Transverse colon (tissue), 4 donors: ENCODE results near the gene IDH1. TPM values are rescaled to one million over a fixed set of nuclear protein-coding genes. Genes with fewer than 3 reads are reported as not detected.

Experiments
- DNase-seq: peaks from one replicate; pipeline ENCODE4 v3.0.0-alpha.2; 2019
- H3K27ac ChIP-seq, 4 donors: fragments of 200-600 bp; sonication (generic); 2 replicates each; pipeline ENCODE4 v1.5.1; 2016 to 2018; ENCODE audit warnings: inconsistent platforms in 4 of 4
- H3K27me3 ChIP-seq: fragments of 200-600 bp; sonication (generic); 2 replicates; pipeline ENCODE4 v1.5.1; 2017; ENCODE audit warnings: inconsistent platforms
- H3K36me3 ChIP-seq, 4 donors: fragments of 200-600 bp; sonication (generic); 2 replicates each; pipeline ENCODE4 v1.5.1; 2017 to 2019; ENCODE audit warnings: inconsistent platforms in 4 of 4
- H3K4me1 ChIP-seq, 4 donors: fragments of 200-600 bp; sonication (generic); 2 replicates each; pipeline ENCODE4 v1.5.1; 2017 to 2020; ENCODE audit warnings: inconsistent platforms in 4 of 4
- H3K4me3 ChIP-seq, 4 donors: fragments of 200-600 bp; sonication (generic); 1 replicate in 1 of 4; 2 replicates in 3 of 4; pipeline versions ENCODE4 v1.5.1 to v1.6.1; 2017 to 2019; ENCODE audit warnings: inconsistent platforms in 4 of 4
- H3K9me3 ChIP-seq, 2 donors: fragments of 200-600 bp; sonication (generic); 2 replicates each; pipeline ENCODE4 v1.5.1; 2017 to 2019; ENCODE audit warnings: inconsistent platforms in 2 of 2
- EP300 ChIP-seq: sonication (generic); formaldehyde crosslinking; IDR thresholded peaks from one replicate; pipeline ENCODE4 v1.6.1; 2017; ENCODE audit warnings: antibody characterized with exemption, low read depth
- POLR2A ChIP-seq: fragments of 450-650 bp; IDR thresholded peaks from one replicate; pipeline ENCODE4 v1.6.1; 2016; ENCODE audit warnings: antibody characterized with exemption, mild to moderate bottlenecking, moderate library complexity
- POLR2AphosphoS5 ChIP-seq, 3 donors: sonication (generic); formaldehyde crosslinking; IDR thresholded peaks; one replicate each; pipeline ENCODE4 v1.6.1; 2016; ENCODE audit warnings: antibody characterized with exemption in 3 of 3
- WGBS, 2 donors: methylation state at CpG; one replicate each; pipeline ENCODE4 v1.1.5; 2018; ENCODE audit warnings: low coverage in 1 of 2; 5-methylcytosine and 5-hydroxymethylcytosine counted together
- in situ Hi-C, 4 donors: fragments of 200-750 bp; cut with MboI; loops; one replicate each; pipeline versions ENCODE4 v1.15.0 to v1.15.1; 2017; ENCODE audit warnings: low sequenced_read_pairs in 3 of 4, low pct_ligation_motif_present in 1 of 4, low pct_unique_long_range_greater_than_20kb in 1 of 4
- intact Hi-C: fragments of 100-400 bp; cut with DNase I; formaldehyde crosslinking; loops from one replicate; pipeline ENCODE4 v1.15.1; 2023; ENCODE audit warnings: low total_unique reads
- total RNA-seq, 4 donors: library from RNA; depleted of rRNA; stranded (reverse); fragments of >200 nt; gene quantifications; one replicate each; pipeline ENCODE4 v1.1.0, GENCODE V29; 2016
- TF ChIP-seq, protein P1 (sequence below), 5 experiments: fragments of 200-600 bp in 3 of 5; fragments of 450-650 bp in 2 of 5; sonication (generic) in 3 of 5; IDR thresholded peaks; 1 replicate in 2 of 5; 2 replicates in 3 of 5; pipeline ENCODE4 v1.5.1; 2016 to 2017; ENCODE audit warnings: antibody characterized with exemption in 5 of 5, inconsistent platforms in 3 of 5, mild to moderate bottlenecking in 2 of 5, moderate library complexity in 1 of 5

Gene IDH1
- total RNA-seq, 4 donors from 2014 or later, result 47.9 to 164 (median 136) TPM

DNA sequence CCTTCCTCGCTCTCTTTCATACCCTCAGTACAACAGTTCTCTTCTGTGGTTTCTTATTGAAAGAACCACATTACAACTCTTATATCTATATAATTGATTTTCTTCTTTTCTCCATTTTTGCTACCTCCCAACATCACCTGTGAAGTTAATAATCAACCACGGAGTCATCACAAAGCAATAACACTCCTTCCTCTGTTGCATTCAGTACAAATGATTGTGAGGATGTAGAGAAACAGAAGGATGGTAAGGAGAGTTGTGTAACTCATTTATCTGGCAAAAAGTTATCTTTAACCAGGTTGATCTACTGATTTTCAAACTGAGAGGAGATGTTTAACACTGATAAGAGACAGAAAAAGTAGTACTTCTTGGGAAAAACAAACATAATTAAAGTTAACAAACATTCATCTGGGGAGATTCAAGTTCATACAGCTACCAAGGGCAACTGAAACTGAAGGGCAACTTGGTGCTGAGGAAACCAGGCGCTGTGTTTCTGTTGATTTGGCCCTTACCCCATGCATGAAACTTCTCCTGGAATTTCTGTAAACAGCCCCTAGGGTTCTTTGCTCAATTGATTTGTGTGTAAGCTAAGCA is 14.2 kb downstream of the IDH1 start:
- in situ Hi-C loops (loop anchor here in 1 of 4 donors (10.0 kb wide), 1 partner anchor 66 kb away; no protein-coding TSS in a partner anchor), intact Hi-C loops (no loop called here)
- no peaks in the 10 kb centered on the region for H3K27me3 ChIP-seq
- TF ChIP-seq EP300 (no peak), POLR2AphosphoS5 (IDR thresholded peaks at IDR 0.05) (no peak), POLR2A (no peak)
- TF ChIP-seq, protein P1, sequence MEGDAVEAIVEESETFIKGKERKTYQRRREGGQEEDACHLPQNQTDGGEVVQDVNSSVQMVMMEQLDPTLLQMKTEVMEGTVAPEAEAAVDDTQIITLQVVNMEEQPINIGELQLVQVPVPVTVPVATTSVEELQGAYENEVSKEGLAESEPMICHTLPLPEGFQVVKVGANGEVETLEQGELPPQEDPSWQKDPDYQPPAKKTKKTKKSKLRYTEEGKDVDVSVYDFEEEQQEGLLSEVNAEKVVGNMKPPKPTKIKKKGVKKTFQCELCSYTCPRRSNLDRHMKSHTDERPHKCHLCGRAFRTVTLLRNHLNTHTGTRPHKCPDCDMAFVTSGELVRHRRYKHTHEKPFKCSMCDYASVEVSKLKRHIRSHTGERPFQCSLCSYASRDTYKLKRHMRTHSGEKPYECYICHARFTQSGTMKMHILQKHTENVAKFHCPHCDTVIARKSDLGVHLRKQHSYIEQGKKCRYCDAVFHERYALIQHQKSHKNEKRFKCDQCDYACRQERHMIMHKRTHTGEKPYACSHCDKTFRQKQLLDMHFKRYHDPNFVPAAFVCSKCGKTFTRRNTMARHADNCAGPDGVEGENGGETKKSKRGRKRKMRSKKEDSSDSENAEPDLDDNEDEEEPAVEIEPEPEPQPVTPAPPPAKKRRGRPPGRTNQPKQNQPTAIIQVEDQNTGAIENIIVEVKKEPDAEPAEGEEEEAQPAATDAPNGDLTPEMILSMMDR (IDR thresholded peaks at IDR 0.05), result no peak
- WGBS, 2 donors, result 40 to 60% methylated on average over 2 to 3 of the region's 3 CpGs
- DNase-seq, result no peak
- no peak overlapping the region for H3K4me3 ChIP-seq
- H3K36me3 ChIP-seq, result peaks cover 0 to 62% (median 13%) of the 10 kb centered on the region in 4 donors
- no peaks in the 10 kb centered on the region for H3K9me3 ChIP-seq
- peaks cover 0 to 18% (median 2%) of the 10 kb centered on the region in 4 donors for H3K4me1 ChIP-seq
- H3K27ac ChIP-seq, result peak overlapping the region in 1 of 4 donors; percentile 57

GRCh38 chr2:208239770-208240493 is 14.9 kb downstream of the IDH1 start:
- in situ Hi-C loops (loop anchor here in 1 of 4 donors (10.0 kb wide), 1 partner anchor 65 kb away; no protein-coding TSS in a partner anchor), intact Hi-C loops (no loop called here)
- whole genome bisulfite sequencing, 2 donors, result 88 to 93% methylated on average over 2 to 9 of the region's 9 CpGs
- Histone ChIP-seq H3K36me3 (peaks cover 0 to 61% (median 16%) of the 10 kb centered on the region in 4 donors), H3K27ac (no peak overlapping the region), H3K9me3 (no peaks in the 10 kb centered on the region), H3K27me3 (no peaks in the 10 kb centered on the region), H3K4me1 (peaks cover 0 to 16% (median 2%) of the 10 kb centered on the region in 4 donors), H3K4me3 (no peak overlapping the region)
- no peak for TF ChIP-seq POLR2AphosphoS5 (IDR thresholded peaks at IDR 0.05)
- TF ChIP-seq, protein P1 (IDR thresholded peaks at IDR 0.05), result no peak
- no peak for TF ChIP-seq EP300
- TF ChIP-seq POLR2A, result no peak
- no peak for DNase-seq

GRCh38 chr2:208235860-208236259 is 19.0 kb downstream of the IDH1 start:
- Histone ChIP-seq H3K4me1 (peaks cover 0 to 4% (median 0%) of the 10 kb centered on the region in 4 donors), H3K36me3 (peaks cover 0 to 41% (median 12%) of the 10 kb centered on the region in 4 donors), H3K27me3 (no peaks in the 10 kb centered on the region), H3K4me3 (no peak overlapping the region), H3K27ac (no peak overlapping the region), H3K9me3 (peaks cover 0 to 7% of the 10 kb centered on the region in 2 donors)
- no peak for DNase-seq
- in situ Hi-C loops (no loop called here), intact Hi-C loops (no loop called here)
- TF ChIP-seq EP300, result no peak
- TF ChIP-seq, protein P1 (IDR thresholded peaks at IDR 0.05), result no peak
- TF ChIP-seq POLR2AphosphoS5 (IDR thresholded peaks at IDR 0.05), result no peak
- 46 to 100% methylated on average over 2 of the region's 2 CpGs for WGBS, 2 donors

- no peak for DNase-seq
- H3K27ac ChIP-seq, result no peak overlapping the region
- H3K4me3 ChIP-seq, result no peak overlapping the region
- no peaks in the 10 kb centered on the region for H3K4me1 ChIP-seq
- peaks cover 0 to 35% (median 12%) of the 10 kb centered on the region in 4 donors for H3K36me3 ChIP-seq
- intact Hi-C loops (no loop called here), in situ Hi-C loops (no loop called here)
- WGBS, 2 donors, result 90% methylated on average over 1 of the region's 1 CpG; no CpG with 5 or more reads in 1 of the 2 donors
- no peaks in the 10 kb centered on the region for H3K27me3 ChIP-seq
- TF ChIP-seq POLR2AphosphoS5 (IDR thresholded peaks at IDR 0.05), result no peak
- TF ChIP-seq, protein P1 (IDR thresholded peaks at IDR 0.05), result no peak
- no peak for TF ChIP-seq POLR2A
- TF ChIP-seq EP300, result no peak
- peaks cover 0 to 7% of the 10 kb centered on the region in 2 donors for H3K9me3 ChIP-seq
Observed at GRCh38 chr2:208234786-208235185, 20.1 kb downstream of the IDH1 start.
